Muscle layer of colon (tissue), 2 donors: ENCODE data around the gene APOA4.
"Not testable (repeated sequence)": the region's sequence is repeated elsewhere in the genome, so short reads cannot be mapped to it uniquely, and the experiment has no call there.

Experiments used
- H3K27ac ChIP-seq: one replicate; pipeline ENCODE4 v1.7.0; 2013; ENCODE audit warnings: low read depth, mild to moderate bottlenecking, low read length, moderate library complexity
- H3K27me3 ChIP-seq, 2 donors: one replicate each; pipeline ENCODE4 v1.7.0; 2013; ENCODE audit warnings: low read length in 2 of 2, mild to moderate bottlenecking in 2 of 2; ENCODE audit not compliant: insufficient read depth in 2 of 2, control insufficient read depth in 1 of 2
- H3K36me3 ChIP-seq: one replicate; pipeline ENCODE4 v1.7.0; 2013; ENCODE audit warnings: mild to moderate bottlenecking, low read length; ENCODE audit not compliant: insufficient read depth
- H3K4me1 ChIP-seq: one replicate; pipeline ENCODE4 v1.7.0; 2013; ENCODE audit warnings: mild to moderate bottlenecking, low read length; ENCODE audit not compliant: insufficient read depth
- H3K4me3 ChIP-seq, 2 donors: one replicate each; pipeline ENCODE4 v1.7.0; 2013; ENCODE audit warnings: low read length in 2 of 2, low read depth in 1 of 2, mild to moderate bottlenecking in 1 of 2, moderate library complexity in 1 of 2
- H3K9ac ChIP-seq: one replicate; pipeline ENCODE4 v1.7.0; 2013; ENCODE audit warnings: low read length
- H3K9me3 ChIP-seq: one replicate; pipeline ENCODE4 v1.7.0; 2013; ENCODE audit warnings: mild to moderate bottlenecking, low read length
- donor health status: abdominal sarcoma.
- donor health status: Adenocarcinoma of cecum.

Gene APOA4

GRCh38 chr11:116811194-116811593, 11.9 kb downstream of the APOA4 start:
- Histone ChIP-seq H3K4me1 (no peaks in the 10 kb centered on the region), H3K9ac (no peak overlapping the region), H3K36me3 (no peaks in the 10 kb centered on the region), H3K27me3 (no peaks in the 10 kb centered on the region), H3K27ac (no peak overlapping the region), H3K4me3 (no peak overlapping the region), H3K9me3 (no peaks in the 10 kb centered on the region)

DNA sequence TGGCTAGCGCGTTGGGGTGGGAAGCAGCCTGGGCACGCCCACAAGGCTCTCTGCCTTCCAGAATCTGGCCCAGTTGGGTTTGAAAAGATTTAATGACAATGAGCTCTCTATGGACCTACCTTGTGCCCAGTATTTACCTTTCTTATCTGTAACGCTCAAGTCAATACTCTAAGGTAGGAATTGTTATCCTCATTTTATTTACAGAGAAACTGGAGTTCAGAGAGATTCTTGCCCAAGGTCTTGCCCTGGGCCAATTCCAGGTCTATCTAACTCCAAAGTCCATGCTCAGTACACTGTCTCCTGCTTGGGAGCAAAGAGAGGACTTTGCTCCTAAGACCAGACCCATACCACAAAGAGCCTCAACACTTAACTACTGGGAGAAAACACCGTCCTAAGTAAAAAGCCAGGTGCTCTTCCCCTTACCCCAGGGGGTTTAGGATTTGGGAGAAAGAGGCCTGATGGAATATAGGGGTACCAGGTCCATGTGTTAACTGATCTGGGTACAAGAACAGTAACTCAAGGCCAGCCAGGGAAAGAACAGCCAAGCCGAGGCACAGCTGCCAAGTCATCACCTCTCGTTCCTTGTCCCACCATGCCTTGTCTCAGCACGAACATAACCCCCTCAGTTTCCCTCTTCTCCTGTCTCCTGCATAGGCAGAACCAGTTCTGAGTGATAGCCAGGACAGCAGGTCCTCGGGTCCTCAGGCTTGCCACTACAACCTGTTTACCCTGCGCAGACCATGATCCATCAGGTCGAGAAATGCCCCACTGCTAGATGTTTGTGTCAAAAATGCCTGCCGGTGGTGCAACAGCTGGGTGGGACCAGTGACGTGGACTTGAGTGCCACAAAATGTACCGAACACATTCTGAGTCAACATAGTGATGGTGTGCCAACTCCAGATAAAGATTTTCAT, 14.6 kb downstream of the APOA4 start:
- H3K4me1 ChIP-seq = no peaks in the 10 kb centered on the region
- H3K9me3 ChIP-seq = no peaks in the 10 kb centered on the region
- H3K9ac ChIP-seq = no peak overlapping the region
- no peaks in the 10 kb centered on the region for H3K27me3 ChIP-seq
- no peak overlapping the region for H3K27ac ChIP-seq
- no peak overlapping the region for H3K4me3 ChIP-seq
- no peaks in the 10 kb centered on the region for H3K36me3 ChIP-seq

DNA sequence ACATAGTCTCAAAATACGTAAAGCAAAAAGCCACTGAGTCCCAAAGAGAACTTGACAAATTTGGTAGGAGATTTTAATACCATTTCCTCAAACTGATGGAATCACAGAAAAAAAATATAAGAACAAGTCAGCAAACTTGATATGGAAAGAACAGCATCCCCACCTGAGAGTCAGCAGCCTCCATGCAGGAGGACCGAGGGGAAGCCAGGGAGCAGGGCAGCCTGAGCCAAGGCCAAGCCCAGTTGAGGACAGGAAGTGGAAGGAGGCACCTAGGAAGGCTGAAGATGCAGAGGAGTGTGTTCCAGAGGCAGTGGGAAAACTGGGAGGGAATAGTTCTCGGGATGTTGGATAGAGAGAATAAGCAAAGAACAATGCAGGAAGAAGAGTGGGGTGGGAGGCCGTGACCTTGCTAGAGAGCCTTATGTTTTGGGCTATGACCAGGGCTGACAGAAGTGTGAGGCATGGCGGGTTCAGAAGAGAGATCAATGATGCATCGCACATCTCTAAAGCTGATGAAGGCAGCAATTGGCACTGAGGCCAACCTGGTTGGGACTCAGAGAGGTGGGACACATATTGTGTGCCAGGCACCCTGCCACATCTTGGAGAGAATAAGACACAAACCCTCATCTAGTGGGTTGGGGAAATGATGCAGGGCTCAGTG, 15.4 kb downstream of the APOA4 start:
- H3K27me3 ChIP-seq = no peaks in the 10 kb centered on the region
- H3K9me3 ChIP-seq = no peaks in the 10 kb centered on the region
- no peak overlapping the region for H3K4me3 ChIP-seq
- no peak overlapping the region for H3K27ac ChIP-seq
- no peaks in the 10 kb centered on the region for H3K36me3 ChIP-seq
- H3K9ac ChIP-seq = no peak overlapping the region
- no peaks in the 10 kb centered on the region for H3K4me1 ChIP-seq

DNA sequence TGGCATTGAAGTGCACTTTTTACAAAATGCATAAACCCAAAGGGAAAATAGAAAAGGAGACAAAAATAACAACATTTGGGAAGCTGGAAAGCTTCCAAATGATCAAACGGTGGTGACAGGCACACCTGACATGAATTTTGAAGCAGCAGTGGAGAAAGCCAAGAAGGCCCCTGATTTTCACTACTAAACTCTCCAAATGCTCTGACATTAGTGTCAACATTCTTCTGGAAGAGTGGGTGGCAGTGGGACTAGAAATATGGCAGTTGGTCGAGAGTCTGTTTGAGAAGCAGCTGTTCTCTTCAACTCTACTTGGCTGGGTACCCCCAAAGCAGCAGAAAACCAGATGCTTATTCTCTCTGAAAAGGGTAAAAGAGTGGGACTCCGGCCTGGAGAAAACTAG, 19.1 kb downstream of the APOA4 start:
- Histone ChIP-seq H3K4me1 (no peaks in the 10 kb centered on the region), H3K27me3 (no peaks in the 10 kb centered on the region), H3K9ac (no peak overlapping the region), H3K36me3 (no peaks in the 10 kb centered on the region), H3K27ac (no peak overlapping the region), H3K9me3 (no peaks in the 10 kb centered on the region), H3K4me3 (no peak overlapping the region)

- H3K27ac ChIP-seq, H3K27me3 ChIP-seq, H3K4me3 ChIP-seq, H3K36me3 ChIP-seq, H3K9ac ChIP-seq, H3K9me3 ChIP-seq, H3K4me1 ChIP-seq: not testable (repeated sequence)
Measured at GRCh38 chr11:116801662-116802061, 21.4 kb downstream of the APOA4 start.

DNA sequence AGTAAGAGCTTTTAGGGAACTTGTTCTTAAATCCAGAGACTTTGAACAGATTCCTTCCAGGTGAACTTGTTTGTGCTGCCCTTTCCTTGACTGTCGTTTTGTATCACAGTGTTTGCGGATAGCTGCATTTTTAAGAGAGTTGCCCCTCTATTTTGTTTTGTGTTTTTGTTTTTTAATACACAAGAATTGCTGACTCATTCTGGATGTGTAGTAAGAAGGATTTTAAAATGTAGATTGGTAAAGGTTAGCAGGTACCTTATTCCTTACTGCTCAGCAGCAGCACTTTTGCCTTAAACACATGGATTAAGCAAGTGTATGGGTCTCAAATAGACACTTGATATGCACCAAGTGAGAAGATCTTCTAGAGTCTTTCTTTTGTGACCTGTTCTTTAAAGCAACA, 22.5 kb downstream of the APOA4 start:
- no peaks in the 10 kb centered on the region for H3K9me3 ChIP-seq
- H3K36me3 ChIP-seq = no peaks in the 10 kb centered on the region
- H3K27ac ChIP-seq = no peak overlapping the region
- H3K9ac ChIP-seq = no peak overlapping the region
- no peak overlapping the region for H3K4me3 ChIP-seq
- H3K4me1 ChIP-seq = no peaks in the 10 kb centered on the region
- no peaks in the 10 kb centered on the region for H3K27me3 ChIP-seq

DNA sequence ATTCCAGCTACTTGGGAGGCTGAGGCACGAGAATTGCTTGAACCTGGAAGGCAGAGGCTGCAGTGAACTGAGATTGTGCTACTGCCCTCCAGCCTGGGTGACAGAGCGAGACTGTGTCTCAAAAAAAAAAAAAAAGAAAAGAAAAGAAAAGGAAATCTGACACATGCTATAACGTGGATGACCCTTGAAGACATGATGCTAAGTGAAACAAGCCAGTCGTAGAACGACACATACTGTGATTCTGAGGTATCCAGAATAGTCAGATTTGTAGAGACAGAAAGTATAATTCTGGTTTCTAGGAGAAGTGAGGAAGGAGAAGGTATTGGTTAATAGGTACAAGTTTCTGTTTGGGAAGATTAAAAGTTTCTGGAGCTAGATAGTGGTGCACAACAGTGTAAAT, 24.7 kb downstream of the APOA4 start:
- Histone ChIP-seq H3K27me3 (no peaks in the 10 kb centered on the region), H3K9me3 (no peaks in the 10 kb centered on the region), H3K4me1 (no peaks in the 10 kb centered on the region), H3K4me3 (no peak overlapping the region), H3K27ac (no peak overlapping the region), H3K36me3 (no peaks in the 10 kb centered on the region), H3K9ac (no peak overlapping the region)

- Histone ChIP-seq H3K27ac (no peak overlapping the region), H3K36me3 (no peaks in the 10 kb centered on the region), H3K27me3 (no peaks in the 10 kb centered on the region), H3K9me3 (no peaks in the 10 kb centered on the region), H3K4me3 (no peak overlapping the region), H3K9ac (no peak overlapping the region), H3K4me1 (no peaks in the 10 kb centered on the region)
Measured at GRCh38 chr11:116797816-116798215, 25.3 kb downstream of the APOA4 start.

- Histone ChIP-seq H3K27me3 (no peaks in the 10 kb centered on the region), H3K9ac (no peak overlapping the region), H3K27ac (no peak overlapping the region), H3K36me3 (no peaks in the 10 kb centered on the region), H3K9me3 (no peaks in the 10 kb centered on the region), H3K4me3 (no peak overlapping the region), H3K4me1 (no peaks in the 10 kb centered on the region)
Measured at GRCh38 chr11:116796548-116796947, 26.6 kb downstream of the APOA4 start.

- H3K4me3 ChIP-seq = no peak overlapping the region
- H3K36me3 ChIP-seq = no peaks in the 10 kb centered on the region
- H3K4me1 ChIP-seq = no peaks in the 10 kb centered on the region
- H3K27ac ChIP-seq = no peak overlapping the region
- no peaks in the 10 kb centered on the region for H3K9me3 ChIP-seq
- no peak overlapping the region for H3K9ac ChIP-seq
- no peaks in the 10 kb centered on the region for H3K27me3 ChIP-seq
Measured at GRCh38 chr11:116794851-116795250, 28.3 kb downstream of the APOA4 start.

DNA sequence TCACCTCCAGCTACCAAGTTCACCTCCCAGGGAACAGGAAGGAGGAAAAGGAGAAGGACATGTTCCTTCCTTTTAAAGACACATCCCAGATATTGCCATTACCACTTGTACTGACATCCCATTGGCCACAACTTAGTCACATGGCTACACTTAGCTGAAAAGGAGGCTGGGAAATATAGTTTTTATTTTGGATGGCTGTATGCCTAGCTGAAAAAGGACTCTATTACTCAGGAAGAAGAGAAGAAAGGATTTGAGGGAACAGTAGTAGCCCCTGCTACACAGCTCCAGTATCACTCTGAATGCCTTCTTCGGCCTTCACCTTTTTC, 29.4 kb downstream of the APOA4 start:
- H3K27me3 ChIP-seq = no peaks in the 10 kb centered on the region
- H3K4me1 ChIP-seq = peaks cover under 1% of the 10 kb centered on the region

More for the DNA sequence above, 29.4 kb downstream of the APOA4 start:
- Histone ChIP-seq H3K36me3 (no peaks in the 10 kb centered on the region), H3K9ac (no peak overlapping the region), H3K4me3 (no peak overlapping the region), H3K9me3 (no peaks in the 10 kb centered on the region), H3K27ac (no peak overlapping the region)
